ENCODE results near the gene RFLNA. TPM values are rescaled to one million over a fixed set of nuclear protein-coding genes. Genes with fewer than 3 reads are reported as not detected.

Gene RFLNA
- total and polyA plus RNA-seq, 2 of the 13 experiments (the other 11 are each of a cell fraction or from before 2014, with no cell fraction given) = not detected

GRCh38 chr12:124278389-124279101 lies 16.3 kb upstream of the RFLNA start (continued):
- TF ChIP-seq SOX13 (IDR thresholded peaks at IDR 0.05) = peak; percentile 68; the same call in 1 of the 2 replicates
- TF ChIP-seq SOX13 (CRISPR knock-in tag; conservative IDR thresholded peaks at IDR 0.05 in 1 of 2, IDR thresholded peaks at IDR 0.05 in 1 of 2) = peak in 1 of 2 experiments; percentile 80; a peak in 2 of 4 replicates
- no peak for TF ChIP-seq IRF1 (CRISPR knock-in tag; IDR thresholded peaks at IDR 0.05; ENCODE audit: low read depth)
- TF ChIP-seq ZNF337 (CRISPR knock-in tag; IDR thresholded peaks at IDR 0.05; ENCODE audit: borderline replicate concordance, low read depth) = peak; percentile 64; the same call in 1 of the 2 replicates
- no peak for TF ChIP-seq SOX6 (IDR thresholded peaks at IDR 0.05)
- TF ChIP-seq SOX6 (CRISPR knock-in tag; IDR thresholded peaks at IDR 0.05) = peak; percentile 93
- TF ChIP-seq ZMYM4 (CRISPR knock-in tag; IDR thresholded peaks at IDR 0.05) = no peak; the same call in 1 of the 2 replicates
- peak; percentile 83 for TF ChIP-seq TBL1XR1 (IDR thresholded peaks at IDR 0.05; ENCODE audit: borderline replicate concordance, low read length, partially characterized antibody)
- 0 out of 2 replicates have a peak, but pooled peaks have one; percentile 52 for TF ChIP-seq SOX5 (CRISPR knock-in tag; IDR thresholded peaks at IDR 0.05; ENCODE audit: borderline replicate concordance)
- TF ChIP-seq HINFP (CRISPR knock-in tag; IDR thresholded peaks at IDR 0.05; ENCODE audit: low read depth) = no peak
- peak; percentile 21; the same call in 1 of the 2 replicates for TF ChIP-seq THAP9 (CRISPR knock-in tag; IDR thresholded peaks at IDR 0.05; ENCODE audit: borderline replicate concordance)
- no peak for TF ChIP-seq ZEB1 (IDR thresholded peaks at IDR 0.05; ENCODE audit: insufficient replicate concordance, low read depth)
- TF ChIP-seq HNRNPL (IDR thresholded peaks at IDR 0.05; ENCODE audit: low read depth, low read length) = peak; percentile 98
- no peak for TF ChIP-seq FOXA1 (IDR thresholded peaks at IDR 0.05)
- TF ChIP-seq FOXA1 (CRISPR knock-in tag; IDR thresholded peaks at IDR 0.05) = peak; percentile 90
- TF ChIP-seq LBX2 (CRISPR knock-in tag; IDR thresholded peaks at IDR 0.05; ENCODE audit: borderline replicate concordance) = no peak
- TF ChIP-seq PTBP1 (IDR thresholded peaks at IDR 0.05; ENCODE audit: low read depth, low read length, poor library complexity, severe bottlenecking) = no peak
- peak; percentile 60; the same call in 1 of the 2 replicates for TF ChIP-seq ZHX1 (CRISPR knock-in tag; IDR thresholded peaks at IDR 0.05; ENCODE audit: low read depth)
- TF ChIP-seq PRPF4 (IDR thresholded peaks at IDR 0.05; ENCODE audit: low read depth, low read length, poor library complexity, severe bottlenecking) = no peak
